NT2/D1 (cell line): ENCODE data around the gene RAB33B.

Experiments
- YY1 ChIP-seq: IDR thresholded peaks from 2 replicates; pipeline ENCODE4 v1.6.1; 2011; ENCODE audit not compliant: insufficient read length, insufficient read depth
- ZNF274 ChIP-seq: IDR thresholded peaks from 2 replicates; pipeline ENCODE4 v1.6.1; 2011; ENCODE audit warnings: mild to moderate bottlenecking, low read depth, low read length

GRCh38 chr4:139419388-139419914 lies 34.5 kb upstream of the RAB33B start:
- no peak for TF ChIP-seq ZNF274
- TF ChIP-seq YY1, result no peak
